SK-N-SH treated with all-trans-retinoic acid at 6 μM for 48 hours (cell line): ENCODE results near the gene TRIM72.

Experiments
- ATAC-seq: fragments of 200-7000 bp; cut with Tn5 transposase; 3 replicates; pipeline ENCODE4 v1.9.1; 2020; ENCODE audit warnings: mild to moderate bottlenecking, moderate library complexity
- BACH2 ChIP-seq: fragments of 250-450 bp; sonication (Bioruptor Pico); IDR thresholded peaks from 2 replicates; pipeline ENCODE4 v1.9.0; 2021; ENCODE audit warnings: mild to moderate bottlenecking, borderline replicate concordance
- CSDC2 ChIP-seq: fragments of 250-450 bp; sonication (Bioruptor Pico); IDR thresholded peaks from 2 replicates; pipeline ENCODE4 v1.5.0; 2020; ENCODE audit warnings: mild to moderate bottlenecking, moderate library complexity
- ESRRG ChIP-seq: fragments of 250-450 bp; sonication (Bioruptor Pico); IDR thresholded peaks from 2 replicates; pipeline ENCODE4 v1.6.1; 2021; ENCODE audit warnings: mild to moderate bottlenecking
- GLIS3 ChIP-seq: fragments of 250-450 bp; sonication (Bioruptor Pico); IDR thresholded peaks from 2 replicates; pipeline ENCODE4 v1.5.0; 2020; ENCODE audit warnings: mild to moderate bottlenecking, moderate library complexity
- ISL1 ChIP-seq: fragments of 250-450 bp; sonication (Bioruptor Pico); IDR thresholded peaks from 2 replicates; pipeline ENCODE4 v2.1.2; 2022; ENCODE audit warnings: mild to moderate bottlenecking, moderate library complexity
- OSR1 ChIP-seq: fragments of 250-450 bp; sonication (Bioruptor Pico); IDR thresholded peaks from 2 replicates; pipeline ENCODE4 v1.8.0; 2022; ENCODE audit warnings: moderate library complexity, mild to moderate bottlenecking, inconsistent platforms
- PPARA ChIP-seq: fragments of 250-450 bp; sonication (Bioruptor Pico); IDR thresholded peaks from 2 replicates; pipeline ENCODE4 v1.5.0; 2020; ENCODE audit warnings: mild to moderate bottlenecking, borderline replicate concordance
- SNAI2 ChIP-seq: fragments of 250-450 bp; sonication (Bioruptor Pico); IDR thresholded peaks from 2 replicates; pipeline ENCODE4 v1.5.0; 2020; ENCODE audit warnings: mild to moderate bottlenecking, moderate library complexity
- TCF4 ChIP-seq: fragments of 250-450 bp; sonication (Bioruptor Pico); IDR thresholded peaks from 2 replicates; pipeline ENCODE4 v1.8.0; 2021; ENCODE audit warnings: mild to moderate bottlenecking, moderate library complexity, borderline replicate concordance
- TOX ChIP-seq: fragments of 250-450 bp; sonication (Bioruptor Pico); IDR thresholded peaks from 2 replicates; pipeline ENCODE4 v1.8.0; 2021; ENCODE audit warnings: mild to moderate bottlenecking, moderate library complexity, borderline replicate concordance
- ZFP3 ChIP-seq: fragments of 250-450 bp; sonication (Bioruptor Pico); IDR thresholded peaks from 2 replicates; pipeline ENCODE4 v1.5.0; 2020; ENCODE audit warnings: mild to moderate bottlenecking, moderate library complexity
- ZFP30 ChIP-seq: fragments of 450-650 bp; formaldehyde crosslinking; IDR thresholded peaks from 2 replicates; pipeline ENCODE4 v1.5.0; 2022; ENCODE audit warnings: mild to moderate bottlenecking, moderate library complexity
- ZNF565 ChIP-seq: fragments of 450-650 bp; formaldehyde crosslinking; conservative IDR thresholded peaks from 2 replicates; pipeline ENCODE4 v1.5.0; 2020; ENCODE audit warnings: low read depth, mild to moderate bottlenecking, moderate library complexity
- ZNF8 ChIP-seq: fragments of 450-650 bp; formaldehyde crosslinking; IDR thresholded peaks from 2 replicates; pipeline ENCODE4 v1.5.0; 2020; ENCODE audit warnings: mild to moderate bottlenecking, moderate library complexity
- TF ChIP-seq, protein P1 (sequence below): fragments of 250-450 bp; sonication (Bioruptor Pico); IDR thresholded peaks from 2 replicates; pipeline ENCODE4 v1.5.1; 2020; ENCODE audit warnings: low read depth, mild to moderate bottlenecking, moderate library complexity
- TF ChIP-seq, protein P2 (sequence below): fragments of 250-450 bp; sonication (Bioruptor Pico); IDR thresholded peaks from 2 replicates; pipeline ENCODE4 v1.5.1; 2021; ENCODE audit warnings: mild to moderate bottlenecking, moderate library complexity
- TF ChIP-seq, protein P3 (sequence below): fragments of 250-450 bp; sonication (Bioruptor Pico); IDR thresholded peaks from 2 replicates; pipeline ENCODE4 v1.8.0; 2021; ENCODE audit warnings: low read depth, mild to moderate bottlenecking, moderate library complexity, borderline replicate concordance
- TF ChIP-seq, protein P4 (sequence below): fragments of 250-450 bp; sonication (Bioruptor Pico); IDR thresholded peaks from 2 replicates; pipeline ENCODE4 v1.8.0; 2020; ENCODE audit warnings: mild to moderate bottlenecking, moderate library complexity, borderline replicate concordance
- TF ChIP-seq, protein P5 (sequence below): fragments of 250-450 bp; sonication (Bioruptor Pico); IDR thresholded peaks from 2 replicates; pipeline ENCODE4 v1.5.0; 2020; ENCODE audit warnings: mild to moderate bottlenecking, moderate library complexity

The TRIM72 gene

DNA sequence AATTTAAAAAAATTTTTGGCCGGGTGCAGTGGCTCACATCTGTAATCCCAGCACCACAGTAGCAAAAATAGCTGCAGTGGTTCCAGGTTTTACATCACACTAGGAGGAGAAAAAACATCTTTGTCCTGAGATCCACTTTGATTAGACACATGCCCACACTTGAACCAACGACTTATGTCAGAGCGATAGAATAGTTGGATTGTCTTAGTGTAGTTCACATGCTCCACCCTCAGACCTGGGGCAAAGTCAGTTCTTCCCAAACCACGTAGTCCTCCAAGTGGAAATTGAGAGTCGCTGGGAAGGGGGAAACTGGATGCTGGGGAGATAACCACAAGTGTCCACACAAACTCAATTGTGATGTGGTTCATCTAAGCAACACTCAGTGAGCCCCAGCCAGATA lies 34.4 kb downstream of the TRIM72 start:
- TF ChIP-seq ISL1 (CRISPR knock-in tag) (no peak), GLIS3 (CRISPR knock-in tag) (no peak), SNAI2 (no peak), CSDC2 (CRISPR knock-in tag) (no peak)
- TF ChIP-seq, protein P1, sequence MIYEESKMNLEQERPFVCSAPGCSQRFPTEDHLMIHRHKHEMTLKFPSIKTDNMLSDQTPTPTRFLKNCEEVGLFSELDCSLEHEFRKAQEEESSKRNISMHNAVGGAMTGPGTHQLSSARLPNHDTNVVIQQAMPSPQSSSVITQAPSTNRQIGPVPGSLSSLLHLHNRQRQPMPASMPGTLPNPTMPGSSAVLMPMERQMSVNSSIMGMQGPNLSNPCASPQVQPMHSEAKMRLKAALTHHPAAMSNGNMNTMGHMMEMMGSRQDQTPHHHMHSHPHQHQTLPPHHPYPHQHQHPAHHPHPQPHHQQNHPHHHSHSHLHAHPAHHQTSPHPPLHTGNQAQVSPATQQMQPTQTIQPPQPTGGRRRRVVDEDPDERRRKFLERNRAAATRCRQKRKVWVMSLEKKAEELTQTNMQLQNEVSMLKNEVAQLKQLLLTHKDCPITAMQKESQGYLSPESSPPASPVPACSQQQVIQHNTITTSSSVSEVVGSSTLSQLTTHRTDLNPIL (CRISPR knock-in tag), result no peak
- ATAC-seq, result no peak

DNA sequence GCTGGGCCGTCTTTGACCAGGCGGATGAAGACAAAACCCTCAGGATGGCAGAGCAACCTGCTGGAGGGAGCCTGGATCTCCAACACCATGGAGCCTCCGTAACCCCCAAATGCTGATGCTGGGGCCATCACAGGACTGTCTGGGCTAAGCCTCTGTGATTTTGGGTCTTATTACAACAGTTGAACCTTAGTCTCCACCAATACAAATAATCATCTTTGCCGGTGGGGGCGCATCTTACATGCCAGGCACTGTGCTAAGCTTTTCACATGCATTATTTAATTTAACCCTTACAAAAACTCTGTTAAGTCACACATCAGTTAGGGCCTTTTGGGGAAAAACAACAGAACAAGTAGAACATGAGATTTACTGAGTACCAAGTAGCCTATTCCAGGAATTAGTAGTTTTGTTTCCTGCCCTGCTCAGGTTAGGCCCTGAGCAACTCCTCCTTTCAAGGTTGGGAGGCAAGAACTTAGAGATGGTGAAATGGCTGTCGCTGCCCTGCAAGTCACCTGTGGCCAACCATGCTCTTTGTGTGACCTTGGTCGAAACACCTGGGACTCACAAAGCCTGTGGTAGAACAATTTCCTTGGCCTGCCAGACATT lies 37.0 kb downstream of the TRIM72 start:
- TF ChIP-seq BACH2 (CRISPR knock-in tag) (no peak), ESRRG (CRISPR knock-in tag) (no peak), ISL1 (CRISPR knock-in tag) (no peak), TOX (CRISPR knock-in tag) (no peak)
- ATAC-seq, result no peak

DNA sequence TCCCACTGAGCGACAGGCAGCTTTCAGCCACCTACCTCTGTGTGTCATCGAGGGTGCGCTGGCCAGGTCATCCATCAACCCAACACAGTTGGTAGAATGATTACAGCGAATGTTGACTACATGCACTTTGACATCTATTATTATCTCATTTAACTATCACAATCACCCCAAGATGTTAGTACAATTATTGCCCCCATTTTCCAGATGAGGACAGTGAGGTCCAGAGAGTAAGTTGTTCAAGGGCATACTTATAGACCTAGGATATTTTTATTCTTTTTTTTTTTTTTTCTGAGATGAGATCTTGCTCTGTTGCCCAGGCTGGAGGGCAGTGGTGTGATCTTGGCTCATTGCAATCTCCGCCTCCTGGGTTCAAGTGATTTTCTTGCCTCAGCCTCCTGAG lies 37.5 kb downstream of the TRIM72 start:
- no peak for ATAC-seq
- TF ChIP-seq CSDC2 (CRISPR knock-in tag), result no peak
- no peak for TF ChIP-seq TOX (CRISPR knock-in tag)
- TF ChIP-seq ZFP3 (CRISPR knock-in tag), result no peak
- TF ChIP-seq, protein P2, sequence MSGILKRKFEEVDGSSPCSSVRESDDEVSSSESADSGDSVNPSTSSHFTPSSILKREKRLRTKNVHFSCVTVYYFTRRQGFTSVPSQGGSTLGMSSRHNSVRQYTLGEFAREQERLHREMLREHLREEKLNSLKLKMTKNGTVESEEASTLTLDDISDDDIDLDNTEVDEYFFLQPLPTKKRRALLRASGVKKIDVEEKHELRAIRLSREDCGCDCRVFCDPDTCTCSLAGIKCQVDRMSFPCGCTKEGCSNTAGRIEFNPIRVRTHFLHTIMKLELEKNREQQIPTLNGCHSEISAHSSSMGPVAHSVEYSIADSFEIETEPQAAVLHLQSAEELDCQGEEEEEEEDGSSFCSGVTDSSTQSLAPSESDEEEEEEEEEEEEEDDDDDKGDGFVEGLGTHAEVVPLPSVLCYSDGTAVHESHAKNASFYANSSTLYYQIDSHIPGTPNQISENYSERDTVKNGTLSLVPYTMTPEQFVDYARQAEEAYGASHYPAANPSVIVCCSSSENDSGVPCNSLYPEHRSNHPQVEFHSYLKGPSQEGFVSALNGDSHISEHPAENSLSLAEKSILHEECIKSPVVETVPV (CRISPR knock-in tag), result no peak
- no peak for TF ChIP-seq ZFP30
- TF ChIP-seq, protein P3, sequence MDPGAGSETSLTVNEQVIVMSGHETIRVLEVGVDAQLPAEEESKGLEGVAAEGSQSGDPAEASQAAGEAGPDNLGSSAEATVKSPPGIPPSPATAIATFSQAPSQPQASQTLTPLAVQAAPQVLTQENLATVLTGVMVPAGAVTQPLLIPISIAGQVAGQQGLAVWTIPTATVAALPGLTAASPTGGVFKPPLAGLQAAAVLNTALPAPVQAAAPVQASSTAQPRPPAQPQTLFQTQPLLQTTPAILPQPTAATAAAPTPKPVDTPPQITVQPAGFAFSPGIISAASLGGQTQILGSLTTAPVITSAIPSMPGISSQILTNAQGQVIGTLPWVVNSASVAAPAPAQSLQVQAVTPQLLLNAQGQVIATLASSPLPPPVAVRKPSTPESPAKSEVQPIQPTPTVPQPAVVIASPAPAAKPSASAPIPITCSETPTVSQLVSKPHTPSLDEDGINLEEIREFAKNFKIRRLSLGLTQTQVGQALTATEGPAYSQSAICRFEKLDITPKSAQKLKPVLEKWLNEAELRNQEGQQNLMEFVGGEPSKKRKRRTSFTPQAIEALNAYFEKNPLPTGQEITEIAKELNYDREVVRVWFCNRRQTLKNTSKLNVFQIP (CRISPR knock-in tag), result no peak
- TF ChIP-seq BACH2 (CRISPR knock-in tag), result no peak
- no peak for TF ChIP-seq ESRRG (CRISPR knock-in tag)
- TF ChIP-seq, protein P4, sequence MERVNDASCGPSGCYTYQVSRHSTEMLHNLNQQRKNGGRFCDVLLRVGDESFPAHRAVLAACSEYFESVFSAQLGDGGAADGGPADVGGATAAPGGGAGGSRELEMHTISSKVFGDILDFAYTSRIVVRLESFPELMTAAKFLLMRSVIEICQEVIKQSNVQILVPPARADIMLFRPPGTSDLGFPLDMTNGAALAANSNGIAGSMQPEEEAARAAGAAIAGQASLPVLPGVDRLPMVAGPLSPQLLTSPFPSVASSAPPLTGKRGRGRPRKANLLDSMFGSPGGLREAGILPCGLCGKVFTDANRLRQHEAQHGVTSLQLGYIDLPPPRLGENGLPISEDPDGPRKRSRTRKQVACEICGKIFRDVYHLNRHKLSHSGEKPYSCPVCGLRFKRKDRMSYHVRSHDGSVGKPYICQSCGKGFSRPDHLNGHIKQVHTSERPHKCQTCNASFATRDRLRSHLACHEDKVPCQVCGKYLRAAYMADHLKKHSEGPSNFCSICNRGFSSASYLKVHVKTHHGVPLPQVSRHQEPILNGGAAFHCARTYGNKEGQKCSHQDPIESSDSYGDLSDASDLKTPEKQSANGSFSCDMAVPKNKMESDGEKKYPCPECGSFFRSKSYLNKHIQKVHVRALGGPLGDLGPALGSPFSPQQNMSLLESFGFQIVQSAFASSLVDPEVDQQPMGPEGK, result no peak
- TF ChIP-seq PPARA (CRISPR knock-in tag), result no peak
- no peak for TF ChIP-seq ZNF565 (CRISPR knock-in tag)
- TF ChIP-seq OSR1 (CRISPR knock-in tag), result no peak
- TF ChIP-seq, protein P5, sequence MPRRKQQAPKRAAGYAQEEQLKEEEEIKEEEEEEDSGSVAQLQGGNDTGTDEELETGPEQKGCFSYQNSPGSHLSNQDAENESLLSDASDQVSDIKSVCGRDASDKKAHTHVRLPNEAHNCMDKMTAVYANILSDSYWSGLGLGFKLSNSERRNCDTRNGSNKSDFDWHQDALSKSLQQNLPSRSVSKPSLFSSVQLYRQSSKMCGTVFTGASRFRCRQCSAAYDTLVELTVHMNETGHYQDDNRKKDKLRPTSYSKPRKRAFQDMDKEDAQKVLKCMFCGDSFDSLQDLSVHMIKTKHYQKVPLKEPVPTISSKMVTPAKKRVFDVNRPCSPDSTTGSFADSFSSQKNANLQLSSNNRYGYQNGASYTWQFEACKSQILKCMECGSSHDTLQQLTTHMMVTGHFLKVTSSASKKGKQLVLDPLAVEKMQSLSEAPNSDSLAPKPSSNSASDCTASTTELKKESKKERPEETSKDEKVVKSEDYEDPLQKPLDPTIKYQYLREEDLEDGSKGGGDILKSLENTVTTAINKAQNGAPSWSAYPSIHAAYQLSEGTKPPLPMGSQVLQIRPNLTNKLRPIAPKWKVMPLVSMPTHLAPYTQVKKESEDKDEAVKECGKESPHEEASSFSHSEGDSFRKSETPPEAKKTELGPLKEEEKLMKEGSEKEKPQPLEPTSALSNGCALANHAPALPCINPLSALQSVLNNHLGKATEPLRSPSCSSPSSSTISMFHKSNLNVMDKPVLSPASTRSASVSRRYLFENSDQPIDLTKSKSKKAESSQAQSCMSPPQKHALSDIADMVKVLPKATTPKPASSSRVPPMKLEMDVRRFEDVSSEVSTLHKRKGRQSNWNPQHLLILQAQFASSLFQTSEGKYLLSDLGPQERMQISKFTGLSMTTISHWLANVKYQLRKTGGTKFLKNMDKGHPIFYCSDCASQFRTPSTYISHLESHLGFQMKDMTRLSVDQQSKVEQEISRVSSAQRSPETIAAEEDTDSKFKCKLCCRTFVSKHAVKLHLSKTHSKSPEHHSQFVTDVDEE (CRISPR knock-in tag), result no peak
- no peak for TF ChIP-seq TCF4
- TF ChIP-seq, protein P1 (CRISPR knock-in tag), result no peak
- TF ChIP-seq ZNF8, result no peak
- no peak for TF ChIP-seq SNAI2
